Spleen (tissue), 7 donors: Measurements from ENCODE around the gene BARHL1.

ENCODE experiments used
- POLR2A ChIP-seq, 3 donors: fragments of 450-650 bp; IDR thresholded peaks; one replicate each; pipeline ENCODE4 v1.5.1; 2017; ENCODE audit warnings: antibody characterized with exemption in 3 of 3, mild to moderate bottlenecking in 1 of 3
- POLR2AphosphoS5 ChIP-seq, 3 donors: sonication (generic); formaldehyde crosslinking; IDR thresholded peaks; one replicate each; pipeline ENCODE4 v1.5.1; 2017; ENCODE audit warnings: antibody characterized with exemption in 3 of 3
- TF ChIP-seq, protein P1 (sequence below), 11 experiments: fragments of 200-600 bp in 7 of 11; fragments of 450-650 bp in 4 of 11; sonication (generic) in 4 of 11; IDR thresholded peaks in 8 of 11; conservative IDR thresholded peaks in 3 of 11; 1 replicate in 7 of 11; 2 replicates in 4 of 11; pipeline versions ENCODE4 v1.4.0 to v1.8.0; 2016 to 2021; ENCODE audit warnings: antibody characterized with exemption in 11 of 11, inconsistent platforms in 4 of 11, mild to moderate bottlenecking in 1 of 11
- donor health status: DM: no; HTN: no; CAD: no; lungs with moderate emphysema.
- donor health status: DM: no; HTN: no; CAD: no.
- donor health status: DM: no; HTN: no; CAD: no.

DNA sequence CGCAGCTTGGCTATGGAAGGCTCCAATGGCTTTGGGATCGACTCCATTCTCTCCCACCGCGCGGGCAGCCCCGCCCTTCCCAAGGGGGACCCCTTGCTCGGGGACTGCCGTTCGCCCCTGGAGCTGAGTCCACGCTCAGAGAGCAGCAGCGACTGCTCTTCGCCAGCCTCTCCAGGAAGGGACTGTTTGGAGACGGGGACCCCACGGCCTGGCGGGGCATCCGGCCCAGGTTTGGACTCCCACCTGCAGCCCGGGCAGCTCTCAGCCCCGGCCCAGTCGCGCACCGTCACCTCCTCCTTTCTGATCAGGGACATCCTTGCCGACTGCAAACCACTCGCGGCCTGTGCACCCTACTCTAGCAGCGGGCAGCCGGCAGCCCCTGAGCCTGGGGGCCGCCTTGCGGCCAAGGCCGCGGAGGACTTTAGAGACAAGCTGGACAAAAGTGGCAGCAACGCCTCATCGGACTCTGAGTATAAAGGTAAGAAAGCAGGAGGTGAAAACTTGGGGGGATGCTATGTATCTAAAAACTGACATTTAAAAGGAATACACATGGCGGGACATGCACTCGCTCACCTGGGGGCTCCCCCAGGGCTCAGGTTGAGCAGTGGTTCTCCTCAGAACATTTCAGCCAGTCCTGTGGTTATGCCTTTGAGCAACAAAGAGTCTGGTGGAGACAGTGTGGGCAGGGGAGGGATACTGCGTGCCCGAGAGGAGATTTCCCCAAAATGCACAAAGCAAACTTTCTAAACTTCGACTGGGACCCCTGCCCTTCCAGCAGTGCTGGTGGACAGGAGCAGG lies 579 bp downstream of the BARHL1 start:
- TF ChIP-seq POLR2A (IDR thresholded peaks at IDR 0.05) (no peak), POLR2AphosphoS5 (IDR thresholded peaks at IDR 0.05) (no peak)
- TF ChIP-seq, protein P1, sequence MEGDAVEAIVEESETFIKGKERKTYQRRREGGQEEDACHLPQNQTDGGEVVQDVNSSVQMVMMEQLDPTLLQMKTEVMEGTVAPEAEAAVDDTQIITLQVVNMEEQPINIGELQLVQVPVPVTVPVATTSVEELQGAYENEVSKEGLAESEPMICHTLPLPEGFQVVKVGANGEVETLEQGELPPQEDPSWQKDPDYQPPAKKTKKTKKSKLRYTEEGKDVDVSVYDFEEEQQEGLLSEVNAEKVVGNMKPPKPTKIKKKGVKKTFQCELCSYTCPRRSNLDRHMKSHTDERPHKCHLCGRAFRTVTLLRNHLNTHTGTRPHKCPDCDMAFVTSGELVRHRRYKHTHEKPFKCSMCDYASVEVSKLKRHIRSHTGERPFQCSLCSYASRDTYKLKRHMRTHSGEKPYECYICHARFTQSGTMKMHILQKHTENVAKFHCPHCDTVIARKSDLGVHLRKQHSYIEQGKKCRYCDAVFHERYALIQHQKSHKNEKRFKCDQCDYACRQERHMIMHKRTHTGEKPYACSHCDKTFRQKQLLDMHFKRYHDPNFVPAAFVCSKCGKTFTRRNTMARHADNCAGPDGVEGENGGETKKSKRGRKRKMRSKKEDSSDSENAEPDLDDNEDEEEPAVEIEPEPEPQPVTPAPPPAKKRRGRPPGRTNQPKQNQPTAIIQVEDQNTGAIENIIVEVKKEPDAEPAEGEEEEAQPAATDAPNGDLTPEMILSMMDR (IDR thresholded peaks at IDR 0.05 in 8 of 11, conservative IDR thresholded peaks at IDR 0.05 in 3 of 11), result no peak
